GM13976 (cell line): ENCODE data around the gene GPR173.

Source experiments
- DNase-seq: peaks from one replicate; pipeline ENCODE4 v3.0.0; 2012; ENCODE audit warnings: low spot score
- CTCF ChIP-seq: IDR thresholded peaks from 2 replicates; pipeline ENCODE4 v1.5.1; 2012; ENCODE audit warnings: borderline replicate concordance, mild to moderate bottlenecking; ENCODE audit not compliant: insufficient read depth; ENCODE audit errors: extremely low read depth, missing control alignments, control extremely low read depth
- in situ Hi-C: fragments of 300-500 bp; cut with MboI; formaldehyde crosslinking; loops from one replicate; pipeline ENCODE4 v1.12.0; 2022; ENCODE audit warnings: low sequenced_read_pairs, mixed read lengths, inconsistent platforms; ENCODE audit not compliant: unreplicated experiment

GPR173 gene

GRCh38 chrX:53056292-53056691 lies 7.7 kb downstream of the GPR173 start:
- no peak for TF ChIP-seq CTCF
- in situ Hi-C loops = no loop called here
- DNase-seq = no peak

- TF ChIP-seq CTCF = no peak
- in situ Hi-C loops = no loop called here
- DNase-seq = no peak
Measured at GRCh38 chrX:53065104-53065503, 16.5 kb downstream of the GPR173 start.

GRCh38 chrX:53071064-53071463 lies 22.5 kb downstream of the GPR173 start:
- no peak for DNase-seq
- no peak for TF ChIP-seq CTCF
- in situ Hi-C loops = no loop called here

- peak; percentile 74 for DNase-seq
- TF ChIP-seq CTCF = peak; percentile 54
- in situ Hi-C loops = no loop called here
Measured at GRCh38 chrX:53071604-53072417, 23.2 kb downstream of the GPR173 start.

GRCh38 chrX:53072418-53073114 lies 24.0 kb downstream of the GPR173 start:
- in situ Hi-C loops = no loop called here
- TF ChIP-seq CTCF = no peak
- no peak for DNase-seq

GRCh38 chrX:53073115-53073586 lies 24.6 kb downstream of the GPR173 start:
- in situ Hi-C loops = no loop called here
- no peak for TF ChIP-seq CTCF
- no peak for DNase-seq
